AG08396 (cell line): ENCODE results near the gene NBEA.
"Not testable (repeated sequence)": the region's sequence is repeated elsewhere in the genome, so short reads cannot be mapped to it uniquely, and the experiment has no call there.

Source experiments
- DNase-seq: peaks from one replicate; pipeline ENCODE4 v3.0.0; 2012; ENCODE audit warnings: low spot score, mixed read lengths

Gene NBEA

GRCh38 chr13:35388441-35389355, 446.6 kb downstream of the NBEA start:
- no peak for DNase-seq

DNA sequence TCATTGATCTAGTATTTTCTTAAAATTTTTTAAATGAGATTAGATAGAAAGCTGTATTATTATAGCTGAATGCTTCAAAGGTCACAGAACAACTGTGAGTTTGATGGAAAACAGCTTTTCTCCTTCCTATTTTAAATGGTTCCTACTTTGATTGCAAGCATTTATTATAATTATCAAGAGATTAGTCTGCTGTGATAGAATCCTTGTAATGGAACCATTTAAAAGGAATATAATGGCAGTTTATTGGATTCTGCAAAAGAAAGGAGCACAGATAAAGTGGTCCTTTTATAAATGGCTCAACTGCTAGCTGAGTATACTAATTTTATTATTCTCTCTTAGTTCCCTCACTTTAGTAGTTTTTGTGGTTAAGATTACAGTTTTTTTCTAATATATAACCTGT, 447.5 kb downstream of the NBEA start:
- DNase-seq, result no peak

- no peak for DNase-seq
Measured at GRCh38 chr13:35392768-35393167, 450.7 kb downstream of the NBEA start.

DNA sequence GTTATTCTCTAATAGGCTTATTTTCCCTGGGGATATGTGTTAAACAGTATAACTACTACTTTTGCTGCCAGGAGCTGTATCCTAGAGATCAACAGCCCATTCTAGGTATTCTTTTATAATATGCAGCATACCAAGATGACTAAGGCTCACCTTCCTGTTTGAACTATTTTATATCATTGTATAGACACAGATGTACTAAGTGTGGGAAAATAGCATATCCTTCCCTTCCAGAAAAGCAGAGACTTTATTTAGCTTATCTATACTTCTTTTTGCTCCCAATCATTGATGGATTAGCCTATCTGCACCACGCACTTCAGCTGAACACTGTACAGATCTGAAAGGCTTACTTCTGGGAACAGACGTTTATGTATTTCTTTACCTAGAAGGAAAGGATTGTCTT, 451.8 kb downstream of the NBEA start:
- DNase-seq, result no peak

DNA sequence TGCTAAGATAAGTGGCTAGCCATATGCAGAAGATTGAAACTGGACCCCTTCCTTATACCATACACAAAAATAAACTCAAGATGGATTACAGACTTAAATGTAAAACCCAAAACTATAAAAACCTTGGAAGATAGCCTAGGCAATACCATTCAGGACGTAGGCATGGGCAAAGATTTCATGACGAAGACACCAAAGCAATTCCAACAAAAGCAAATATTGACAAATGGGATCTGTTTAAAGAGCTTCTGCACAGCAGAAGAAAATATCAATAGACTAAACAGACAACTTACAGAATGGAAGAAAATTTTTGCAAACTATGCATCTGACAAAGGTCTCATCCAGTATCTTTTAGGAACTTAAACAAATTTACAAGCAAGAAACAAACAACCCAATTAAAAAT, 466.2 kb downstream of the NBEA start:
- not testable (repeated sequence) for DNase-seq

GRCh38 chr13:35411059-35411744, 469.1 kb downstream of the NBEA start:
- no peak for DNase-seq

DNA sequence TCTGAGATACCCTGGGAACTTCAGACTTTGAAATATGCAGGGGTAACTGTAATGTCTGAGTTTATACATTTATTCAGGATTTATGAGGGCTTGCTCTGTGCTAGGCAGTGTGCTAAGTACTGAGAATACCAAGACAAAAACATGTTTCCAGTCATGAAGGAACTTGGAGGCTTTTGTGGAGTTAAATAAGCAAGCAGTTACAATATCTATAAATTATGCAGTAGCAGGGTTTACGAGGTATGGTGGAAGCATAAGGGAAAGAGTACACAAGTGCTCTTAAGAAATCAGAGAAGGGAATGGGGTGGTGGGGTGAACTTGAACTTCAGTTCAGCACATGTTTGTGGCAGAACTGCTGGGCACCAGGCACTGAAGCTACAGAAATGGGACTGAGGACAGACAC, 506.4 kb downstream of the NBEA start:
- DNase-seq, result no peak

- DNase-seq, result no peak
Measured at GRCh38 chr13:35449821-35450220, 507.8 kb downstream of the NBEA start.

DNA sequence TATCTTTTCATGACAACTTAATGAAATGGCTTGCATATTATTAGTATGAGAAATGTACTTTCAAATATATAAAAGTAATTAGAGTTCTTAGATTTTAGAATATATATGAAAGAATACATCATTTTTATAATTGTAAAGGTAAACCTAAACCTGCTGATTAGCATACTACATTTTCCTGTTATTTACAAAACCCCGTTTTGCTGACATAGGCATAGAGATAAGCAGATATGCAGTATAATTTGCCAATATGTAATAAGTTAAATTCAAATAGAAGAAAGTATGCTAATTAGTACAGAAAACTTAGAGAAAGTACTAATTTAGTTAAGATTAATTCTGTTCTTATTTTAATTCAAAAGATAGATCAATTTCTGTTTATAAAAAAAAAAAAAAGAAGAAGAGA, 513.0 kb downstream of the NBEA start:
- DNase-seq, result no peak

- no peak for DNase-seq
Measured at GRCh38 chr13:35457258-35457657, 515.2 kb downstream of the NBEA start.

DNA sequence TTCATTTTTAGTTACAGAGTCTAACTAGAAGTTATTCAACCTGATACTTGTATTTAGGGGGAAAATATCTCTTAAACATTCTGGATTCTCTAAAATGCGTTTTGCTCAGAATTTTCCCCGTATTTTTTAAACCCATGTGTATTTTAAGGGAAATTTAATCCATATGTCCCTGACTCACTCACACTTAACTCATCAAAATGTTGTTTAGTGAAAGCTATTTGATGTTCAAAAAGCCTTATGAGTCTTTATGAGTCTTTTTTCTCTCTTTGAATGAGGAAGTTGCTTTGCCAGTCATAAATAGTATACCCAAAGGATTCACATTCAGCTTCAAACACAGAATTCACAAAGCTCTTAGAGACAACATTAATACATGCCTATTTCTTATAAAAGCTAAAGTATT, 518.0 kb downstream of the NBEA start:
- no peak for DNase-seq

- DNase-seq, result no peak
Measured at GRCh38 chr13:35465371-35465770, 523.3 kb downstream of the NBEA start.

DNA sequence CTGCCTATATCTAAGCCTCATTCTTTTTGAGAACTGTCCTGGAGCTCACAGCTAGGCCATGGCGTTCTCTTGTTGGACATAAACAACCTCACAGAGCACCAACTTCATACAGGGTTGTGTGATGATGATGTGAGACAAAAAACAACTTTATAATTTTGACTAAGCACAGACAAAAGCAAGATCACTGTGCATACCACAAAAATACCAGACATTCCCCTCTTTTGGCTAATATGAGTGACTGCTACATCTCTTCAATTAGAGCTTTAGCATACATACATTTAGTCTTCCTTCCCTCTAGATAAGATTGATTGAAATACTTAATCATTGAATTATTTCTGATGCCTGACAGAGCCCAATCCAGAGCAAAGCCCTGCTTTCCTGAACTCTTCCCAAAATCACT, 526.1 kb downstream of the NBEA start:
- DNase-seq, result no peak

DNA sequence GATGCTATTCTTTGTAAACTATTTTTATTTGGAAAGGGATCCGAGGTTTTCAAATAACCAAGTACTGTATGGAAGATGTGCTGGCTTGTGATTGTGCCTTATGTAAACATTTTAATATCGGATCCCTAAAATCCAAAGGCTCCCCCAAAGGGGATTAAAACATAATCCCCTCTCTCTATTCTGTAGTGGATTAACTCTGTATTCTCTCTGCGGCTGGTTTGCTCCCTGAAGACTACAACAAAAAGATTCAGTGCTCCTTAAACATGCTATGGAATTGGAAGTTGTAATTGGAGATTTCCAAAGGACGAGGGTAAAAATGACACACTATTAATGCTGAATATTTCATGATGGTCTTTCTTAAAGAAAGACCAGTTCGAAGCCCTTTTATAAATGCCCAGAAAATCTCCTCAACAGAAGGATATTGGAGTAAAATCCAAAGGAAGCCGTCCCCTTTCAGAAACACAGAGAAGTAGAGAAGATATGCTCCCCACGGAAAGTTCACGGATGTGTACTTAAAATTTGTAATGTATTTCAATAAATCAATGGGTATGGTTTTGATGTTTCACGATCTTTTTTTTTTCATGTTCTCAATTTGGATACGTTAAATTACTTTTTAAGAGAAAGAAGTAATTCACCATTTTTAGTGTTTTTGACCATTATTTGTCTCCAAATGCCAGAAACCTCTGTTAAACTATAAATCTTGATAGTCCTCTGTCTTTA, 527.9 kb downstream of the NBEA start:
- DNase-seq, result no peak

GRCh38 chr13:35470671-35471661, 528.9 kb downstream of the NBEA start:
- peak; percentile 39 for DNase-seq

GRCh38 chr13:35471706-35472322, 529.7 kb downstream of the NBEA start:
- no peak for DNase-seq

GRCh38 chr13:35472323-35472881, 530.3 kb downstream of the NBEA start:
- no peak for DNase-seq

DNA sequence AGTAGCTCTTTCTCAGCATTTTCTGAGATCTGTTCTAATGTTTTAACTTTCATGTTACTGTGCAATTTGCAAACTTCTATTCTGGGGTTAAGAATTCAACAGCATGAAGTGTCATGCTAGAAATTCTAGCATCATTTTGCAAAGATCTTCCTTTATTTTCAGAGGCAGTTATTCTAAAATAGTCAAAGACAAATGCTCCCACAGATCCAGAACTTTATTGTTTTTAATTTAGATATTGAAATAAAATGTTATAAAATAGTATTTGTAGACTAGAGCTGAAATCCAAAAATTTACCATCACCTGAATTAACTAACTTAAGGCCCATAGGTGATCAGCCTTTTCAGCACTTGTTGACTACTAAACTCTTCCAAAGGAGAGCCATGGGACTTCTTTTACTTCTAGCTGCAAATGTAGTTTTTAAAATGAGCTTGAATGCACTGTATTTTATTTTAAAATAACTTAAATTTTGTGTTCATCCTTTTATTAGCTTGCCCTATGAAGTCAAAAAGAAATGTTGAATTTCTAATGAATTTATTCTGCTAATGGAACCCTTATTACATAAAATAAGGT, 531.2 kb downstream of the NBEA start:
- no peak for DNase-seq

GRCh38 chr13:35473802-35474201, 531.7 kb downstream of the NBEA start:
- no peak for DNase-seq

- no peak for DNase-seq
Measured at GRCh38 chr13:35474496-35475211, 532.6 kb downstream of the NBEA start.
